Keratinocyte (primary cell): ENCODE data around the gene DCK. TPM values are rescaled to one million over a fixed set of nuclear protein-coding genes. Genes with fewer than 3 reads are reported as not detected.

Experiments
- DNase-seq: peaks from one replicate; pipeline ENCODE4 v3.0.0-alpha.2; 2011; ENCODE audit warnings: low read depth, missing footprints, low spot score
- FAIRE-seq: peaks from 2 replicates; lab custom pipeline; 2011; peaks lifted over from hg19 to GRCh38; lab: Jason Lieb, UNC
- H2AFZ ChIP-seq: 2 replicates; pipeline ENCODE4 v1.6.0; 2012; ENCODE audit warnings: low read length, control low read depth, inconsistent platforms; ENCODE audit not compliant: control insufficient read depth
- H3K27ac ChIP-seq: 2 replicates; pipeline ENCODE4 v1.5.1; 2011; ENCODE audit warnings: low read length; ENCODE audit not compliant: control insufficient read depth, insufficient read depth
- H3K27me3 ChIP-seq: 3 replicates; pipeline ENCODE4 v1.6.0; 2011; ENCODE audit warnings: low read length; ENCODE audit not compliant: control insufficient read depth, insufficient read depth; ENCODE audit errors: extremely low read depth
- H3K36me3 ChIP-seq, 2 experiments: 2 replicates in 1 of 2; 3 replicates in 1 of 2; pipeline ENCODE4 v1.5.1; 2011; ENCODE audit warnings: low read length in 2 of 2, mild to moderate bottlenecking in 1 of 2; ENCODE audit not compliant: control insufficient read depth in 2 of 2, insufficient read depth in 2 of 2; ENCODE audit errors: extremely low read depth in 1 of 2
- H3K4me1 ChIP-seq: 3 replicates; pipeline ENCODE4 v1.5.1; 2011; ENCODE audit warnings: low read length; ENCODE audit not compliant: control insufficient read depth, insufficient read depth; ENCODE audit errors: extremely low read depth
- H3K4me2 ChIP-seq: 3 replicates; pipeline ENCODE4 v1.6.0; 2011; ENCODE audit warnings: low read depth, low read length; ENCODE audit not compliant: control insufficient read depth, insufficient read depth; ENCODE audit errors: extremely low read depth
- H3K4me3 ChIP-seq, 3 experiments: fragments of 200-600 bp in 1 of 3; sonication (generic) in 1 of 3; 2 replicates in 2 of 3; 3 replicates in 1 of 3; pipeline ENCODE4 v1.5.1; 2011 to 2016; ENCODE audit warnings: low read length in 3 of 3, mild to moderate bottlenecking in 3 of 3, control low read depth in 2 of 3, inconsistent platforms in 1 of 3, low read depth in 1 of 3, mixed read lengths in 1 of 3, mixed run types in 1 of 3, moderate library complexity in 1 of 3; ENCODE audit not compliant: control insufficient read depth in 2 of 3, insufficient read depth in 2 of 3; ENCODE audit errors: extremely low read depth in 1 of 3
- H3K79me2 ChIP-seq: 2 replicates; pipeline ENCODE4 v1.6.0; 2012; ENCODE audit warnings: low read length; ENCODE audit not compliant: control insufficient read depth, insufficient read depth
- H3K9ac ChIP-seq: 3 replicates; pipeline ENCODE4 v1.6.0; 2011; ENCODE audit warnings: low read length; ENCODE audit not compliant: control insufficient read depth, insufficient read depth; ENCODE audit errors: extremely low read depth
- H3K9me1 ChIP-seq: 3 replicates; pipeline ENCODE4 v1.6.0; 2011; ENCODE audit warnings: low read length; ENCODE audit not compliant: control insufficient read depth, insufficient read depth; ENCODE audit errors: extremely low read depth
- H3K9me3 ChIP-seq: 2 replicates; pipeline ENCODE4 v1.5.1; 2012; ENCODE audit warnings: low read depth, low read length; ENCODE audit not compliant: control insufficient read depth
- H4K20me1 ChIP-seq: 3 replicates; pipeline ENCODE4 v1.6.0; 2011; ENCODE audit warnings: low read length; ENCODE audit not compliant: control insufficient read depth, insufficient read depth; ENCODE audit errors: extremely low read depth
- CTCF ChIP-seq, 3 experiments: IDR thresholded peaks in 1 of 3; conservative IDR thresholded peaks in 1 of 3; optimal IDR thresholded peaks in 1 of 3; 2 replicates in 2 of 3; 3 replicates in 1 of 3; pipeline versions ENCODE3 to v1.5.1; 2011; ENCODE audit warnings: low read length in 3 of 3, mild to moderate bottlenecking in 3 of 3, moderate library complexity in 2 of 3, control low read depth in 1 of 3, inconsistent platforms in 1 of 3; ENCODE audit not compliant: insufficient read depth in 2 of 3; ENCODE audit errors: extremely low read depth in 1 of 3
- EZH2 ChIP-seq: IDR thresholded peaks from one replicate; pipeline ENCODE4 v1.6.1; 2012; ENCODE audit warnings: inconsistent platforms, mild to moderate bottlenecking, low read length, moderate library complexity
- dilution Hi-C: fragments of 300-500 bp; cut with MboI; formaldehyde crosslinking; loops from one replicate; pipeline ENCODE4 v1.7.0; 2020; ENCODE audit warnings: low sequenced_read_pairs; ENCODE audit not compliant: extremely low pct_ligation_motif_present
- polyA plus RNA-seq, 5 experiments: library from polyadenylated mRNA; depleted of rRNA in 3 of 5; stranded (reverse) in 3 of 5; stranded (forward) in 1 of 5; unstranded in 1 of 5; fragments of >200 nt; gene quantifications; 1 replicate in 1 of 5; 2 replicates in 3 of 5; 3 replicates in 1 of 5; pipeline versions ENCODE4 v1.2.1 to v1.2.3, GENCODE V29; 2011 to 2012; ENCODE audit warnings: missing spikeins in 2 of 5, low read depth in 1 of 5, low replicate concordance in 1 of 5

DCK gene
- polyA plus RNA-seq, 1 donor (not counting 4 experiments of a cell fraction or from before 2014, with no cell fraction given) = 11.3 TPM

- Histone ChIP-seq H3K4me2 (peak overlapping the region; percentile 34), H2AFZ (no peak overlapping the region), H3K9ac (no peak overlapping the region), H3K27me3 (no peaks in the 10 kb centered on the region), H3K9me3 (no peaks in the 10 kb centered on the region), H3K27ac (no peak overlapping the region), H3K79me2 (peaks cover 30% of the 10 kb centered on the region), H3K4me1 (peaks cover 15% of the 10 kb centered on the region), H4K20me1 (no peaks in the 10 kb centered on the region), H3K9me1 (no peaks in the 10 kb centered on the region), H3K36me3 (no peaks in the 10 kb centered on the region), H3K4me3 (no peak overlapping the region)
- no peak for FAIRE-seq
- dilution Hi-C loops = no loop called here
- DNase-seq = no peak
- TF ChIP-seq CTCF (optimal IDR thresholded peaks at IDR 0.05 in 1 of 3, IDR thresholded peaks at IDR 0.05 in 1 of 3, conservative IDR thresholded peaks at IDR 0.05 in 1 of 3; ENCODE audit: extremely low read depth in 1 of 3, insufficient read depth in 2 of 3, low read length in 3 of 3) (no peak), EZH2 (no peak)
These were observed 2.5 kb downstream of the DCK start for GRCh38 chr4:70996018-70996360.

GRCh38 chr4:70997036-70997435 lies 3.6 kb downstream of the DCK start:
- no peak overlapping the region for H3K27ac ChIP-seq
- peaks cover 15% of the 10 kb centered on the region for H3K4me1 ChIP-seq
- no peaks in the 10 kb centered on the region for H3K36me3 ChIP-seq
- H3K9me3 ChIP-seq = no peaks in the 10 kb centered on the region
- no peak for TF ChIP-seq EZH2
- no peak for TF ChIP-seq CTCF (optimal IDR thresholded peaks at IDR 0.05 in 1 of 3, IDR thresholded peaks at IDR 0.05 in 1 of 3, conservative IDR thresholded peaks at IDR 0.05 in 1 of 3; ENCODE audit: extremely low read depth in 1 of 3, insufficient read depth in 2 of 3, low read length in 3 of 3)
- dilution Hi-C loops = no loop called here
- no peaks in the 10 kb centered on the region for H3K9me1 ChIP-seq
- peaks cover 33% of the 10 kb centered on the region for H3K79me2 ChIP-seq
- H2AFZ ChIP-seq = no peak overlapping the region
- no peak overlapping the region for H3K4me2 ChIP-seq
- FAIRE-seq (no peak), DNase-seq (no peak)
- no peak overlapping the region for H3K9ac ChIP-seq
- H4K20me1 ChIP-seq = no peaks in the 10 kb centered on the region
- H3K4me3 ChIP-seq = no peak overlapping the region
- no peaks in the 10 kb centered on the region for H3K27me3 ChIP-seq
